Stimulated activated CD4-positive, alpha-beta T cell treated with anti-CD3 and anti-CD28 coated beads, TNF-alpha, amount 100 ng/mL, for 4 hours (primary cell): ENCODE measurements around the gene IGLL1.

Experiments
- DNase-seq, 3 experiments: peaks; one replicate each; pipeline ENCODE4 v3.0.0-alpha.2; 2020; ENCODE audit warnings: low read depth in 3 of 3

Gene IGLL1

DNA sequence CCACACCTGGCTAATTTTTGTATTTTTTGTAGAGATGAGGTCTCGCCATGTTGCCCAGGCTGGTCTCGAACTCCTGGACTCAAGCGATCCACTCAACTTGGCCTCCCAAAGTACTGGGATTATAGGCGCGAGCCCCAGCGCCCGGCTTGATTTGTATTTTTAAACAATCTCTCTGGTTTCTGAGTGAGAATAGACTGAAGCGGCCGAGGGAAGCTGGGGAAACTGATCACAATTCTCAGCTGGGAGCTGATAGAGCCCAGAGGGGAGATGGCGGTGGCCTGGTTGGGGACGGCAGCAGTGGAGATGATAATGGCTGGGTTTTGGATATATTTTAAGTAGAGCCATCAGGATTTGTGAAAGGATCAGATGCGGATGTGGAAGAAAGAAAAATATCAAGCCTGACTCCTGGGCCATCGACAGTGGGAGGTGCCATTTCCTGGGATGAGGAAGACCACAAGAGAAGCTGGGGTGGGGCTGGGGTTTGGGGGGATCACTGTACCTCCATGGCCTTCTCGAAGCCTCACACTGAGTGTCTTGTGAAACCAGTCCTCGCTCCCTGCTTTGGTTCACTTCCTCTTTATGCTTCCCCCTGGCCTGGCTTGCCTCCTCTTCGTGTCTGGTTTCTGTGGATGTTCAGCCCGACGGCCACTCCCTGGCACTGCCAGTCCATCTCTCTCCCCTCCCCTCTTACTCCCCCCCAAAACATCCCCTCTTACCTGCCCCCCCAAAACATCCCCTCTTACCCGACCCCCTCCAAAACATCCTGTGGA is 51.9 kb downstream of the IGLL1 start:
- no peak for DNase-seq

DNA sequence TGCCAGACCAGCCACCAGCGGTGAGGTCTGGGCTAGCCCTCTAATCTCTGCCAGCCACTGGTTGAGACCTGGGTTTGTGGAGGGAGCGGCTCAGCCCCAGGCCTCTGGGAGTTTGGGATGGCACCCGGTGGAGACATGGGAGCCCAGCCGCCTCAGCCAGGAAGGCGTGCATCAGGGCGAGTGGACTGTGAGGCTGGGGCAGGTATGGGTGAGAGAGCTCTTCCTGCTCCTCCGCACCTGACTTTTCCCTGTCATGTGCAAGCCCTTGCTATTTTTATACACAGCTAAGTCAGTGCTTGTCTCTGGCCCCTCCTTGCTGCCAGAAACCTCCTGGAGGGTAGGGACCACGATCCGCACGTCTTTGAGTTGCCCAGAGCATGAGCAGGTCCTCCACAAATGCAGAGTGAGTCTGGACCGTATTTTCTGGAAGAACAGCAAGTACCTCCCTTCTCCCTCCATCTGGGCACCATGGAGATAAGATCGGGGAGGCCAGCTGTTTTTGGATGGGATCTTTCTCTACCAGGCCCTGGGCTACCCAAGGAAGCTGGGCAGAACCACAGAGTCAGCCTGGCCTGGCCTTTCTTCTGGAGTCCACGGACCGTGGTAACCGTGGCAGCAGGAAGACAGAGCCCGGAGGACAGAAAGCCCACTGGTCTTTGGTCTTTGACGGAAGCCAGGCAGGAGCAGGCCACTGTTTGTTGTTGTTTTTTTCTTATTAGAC is 53.3 kb downstream of the IGLL1 start:
- DNase-seq: no peak

GRCh38 chr22:23525510-23525909 is 54.6 kb downstream of the IGLL1 start:
- no peak for DNase-seq

- DNase-seq: no peak
Observed at GRCh38 chr22:23524226-23524625, 55.9 kb downstream of the IGLL1 start.

DNA sequence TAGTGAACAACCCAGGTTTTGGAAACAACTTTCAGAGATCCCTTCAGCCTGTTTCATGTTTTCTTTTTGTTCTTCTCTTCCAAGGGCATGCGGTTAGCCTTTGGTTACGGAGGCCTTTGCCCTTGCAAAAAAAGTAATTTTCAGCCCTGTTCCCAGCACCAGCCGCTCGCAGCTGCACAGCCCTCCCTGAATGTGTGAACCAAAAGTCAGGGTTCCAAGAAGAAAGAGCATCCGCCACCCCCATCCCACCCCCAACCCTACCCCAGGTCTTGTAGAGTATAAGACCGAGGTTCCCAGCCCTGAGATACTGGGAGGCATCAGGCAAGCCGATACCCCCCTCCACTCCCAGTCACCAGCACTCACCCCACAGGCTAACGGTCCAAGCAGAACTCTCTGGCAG is 56.4 kb downstream of the IGLL1 start:
- DNase-seq: no peak
